ENCODE data around the gene MAPKBP1. TPM values are rescaled to one million over a fixed set of nuclear protein-coding genes. Genes with fewer than 3 reads are reported as not detected.

Gene MAPKBP1
- polyA plus RNA-seq, 5 donors = 18.2 to 22.7 (median 20.5) TPM

DNA sequence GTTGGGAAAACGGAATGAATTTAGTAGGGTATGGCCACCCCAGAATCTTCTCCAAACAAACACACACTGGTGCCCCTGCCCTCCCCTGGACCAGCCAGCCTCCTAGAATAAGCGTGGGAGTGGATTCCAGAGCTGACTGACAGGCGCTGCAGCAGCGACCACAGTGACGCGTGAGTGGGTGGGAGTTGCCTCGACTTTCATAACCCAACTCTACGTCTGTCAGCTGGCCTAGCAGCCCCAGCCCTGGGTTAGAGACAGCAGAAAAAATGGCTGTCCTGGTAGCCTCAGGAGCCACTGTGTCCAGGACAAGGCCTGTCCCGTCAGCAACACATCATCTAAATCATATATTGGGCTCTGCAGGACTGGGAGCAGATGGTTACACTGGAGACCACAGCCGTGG, 74.3 kb downstream of the MAPKBP1 start:
- no peak for DNase-seq

DNA sequence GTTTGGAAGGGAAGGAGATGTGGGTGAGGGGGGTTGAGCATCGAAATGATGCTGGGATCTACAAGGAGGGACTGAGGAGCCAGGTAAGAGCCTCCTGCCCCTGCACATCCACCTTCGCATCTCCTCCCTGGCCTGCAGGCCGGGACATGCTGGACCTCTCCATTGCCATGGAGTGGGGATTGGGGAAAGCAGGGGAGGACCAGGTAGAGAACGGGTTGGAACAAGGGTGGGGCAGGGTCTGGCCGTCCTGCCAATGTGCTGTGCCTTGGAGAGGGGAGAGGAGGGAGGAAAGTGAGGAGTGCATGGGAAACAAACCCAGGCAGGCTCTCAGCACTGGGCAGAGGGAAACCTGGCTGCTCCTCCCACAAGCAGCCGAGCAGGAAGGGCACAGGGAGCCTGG, 74.9 kb downstream of the MAPKBP1 start:
- DNase-seq = no peak

DNA sequence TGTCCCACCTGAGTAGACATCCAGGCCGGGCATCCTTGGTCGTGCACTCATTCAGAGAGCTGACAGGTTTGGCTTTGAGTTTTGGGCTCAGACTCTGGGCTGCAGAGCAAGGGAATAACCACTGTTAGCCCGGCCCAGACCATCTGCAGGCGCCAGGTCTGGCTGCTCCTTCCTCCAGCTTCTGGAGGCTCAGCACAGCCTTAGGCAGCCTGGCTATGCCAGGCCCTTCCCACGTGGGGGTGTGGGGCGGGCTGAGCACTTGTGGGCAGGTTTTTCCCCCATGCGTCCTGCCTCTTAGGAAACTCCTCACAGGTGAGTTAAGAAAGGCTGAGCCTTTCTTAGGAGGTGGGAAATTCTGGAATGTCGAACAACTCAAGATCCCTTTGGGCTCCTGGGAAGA, 75.6 kb downstream of the MAPKBP1 start:
- no peak for DNase-seq

DNA sequence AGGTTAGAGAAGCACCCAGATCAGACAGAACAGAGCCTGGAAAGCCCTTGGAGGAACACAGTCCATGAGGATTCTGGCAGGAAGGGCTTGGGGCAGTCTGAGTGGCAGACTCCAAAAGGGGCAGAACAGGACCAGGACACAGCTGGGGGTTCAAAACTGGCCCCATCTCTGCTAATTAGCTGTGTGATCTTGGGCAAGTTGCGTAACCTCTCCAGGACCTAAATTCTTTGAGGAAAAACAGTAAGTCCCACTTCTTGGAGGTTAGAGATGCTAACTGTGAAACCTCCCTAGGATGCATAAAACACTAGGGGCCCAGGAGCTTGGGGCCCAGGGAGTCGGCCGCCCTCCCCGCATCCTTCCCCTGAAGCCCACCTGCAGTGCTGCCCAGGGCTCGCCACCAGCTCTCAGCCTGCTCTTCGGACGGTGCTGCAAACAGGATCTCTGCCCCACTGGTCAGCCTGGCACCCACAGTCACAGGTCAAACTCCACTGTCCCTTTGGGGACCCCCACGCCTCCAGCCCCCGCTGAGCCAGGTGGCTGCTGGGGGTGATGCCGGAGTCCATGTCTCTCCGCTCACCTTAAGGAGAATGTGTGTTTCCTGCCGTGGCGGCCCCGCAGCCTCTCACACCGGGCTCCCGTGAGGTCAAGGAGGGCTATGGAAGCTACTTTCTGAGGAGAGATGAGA, 76.3 kb downstream of the MAPKBP1 start:
- no peak for DNase-seq

DNA sequence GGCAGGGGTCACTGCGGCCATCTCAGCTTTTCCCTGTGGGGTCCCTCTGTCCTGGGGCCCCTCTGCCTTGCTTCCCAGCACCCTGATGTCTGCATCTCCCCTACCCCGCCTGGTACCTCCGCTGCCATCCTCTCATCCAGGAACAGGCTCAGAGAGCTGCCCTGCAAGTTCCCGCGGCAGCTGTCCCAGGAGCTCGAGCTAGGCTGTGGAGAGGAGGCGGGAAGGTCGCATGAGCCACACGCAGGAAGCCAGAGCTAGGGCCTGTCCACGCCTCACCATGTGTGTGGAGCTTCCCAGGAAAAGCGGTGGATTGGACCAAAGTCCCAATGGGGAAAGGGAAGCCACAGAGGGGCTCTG, 76.9 kb downstream of the MAPKBP1 start:
- no peak for DNase-seq

DNA sequence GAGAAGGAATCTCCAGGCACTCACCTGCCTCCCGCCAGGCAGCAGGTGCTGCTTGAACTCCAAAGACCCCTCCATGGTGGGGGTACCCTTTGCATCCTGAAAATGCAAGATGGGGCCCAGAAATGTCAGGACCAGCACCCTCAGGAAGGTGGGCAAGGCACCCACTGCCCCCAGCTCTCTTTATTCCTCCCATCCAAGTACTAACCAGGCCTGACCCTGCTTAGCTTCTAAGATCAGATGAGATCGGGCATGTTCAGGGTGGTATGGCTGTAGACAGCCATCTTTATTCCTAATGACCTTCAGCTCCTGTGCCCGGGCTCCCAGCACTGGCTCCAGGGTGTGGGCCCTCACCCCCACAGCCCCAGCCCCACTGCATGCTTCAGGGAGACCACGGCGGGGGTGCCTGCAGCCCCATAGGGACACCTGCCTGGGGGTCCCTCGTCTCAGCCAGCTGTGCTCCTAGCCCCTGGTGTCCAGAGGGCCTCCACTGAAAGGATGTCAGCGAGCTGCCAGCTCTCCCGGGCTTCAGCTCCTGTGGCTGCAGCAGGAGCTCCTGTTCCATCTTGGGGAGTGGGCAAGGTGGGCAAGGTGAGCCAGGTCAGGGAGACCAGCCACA, 77.6 kb downstream of the MAPKBP1 start:
- no peak for DNase-seq

DNA sequence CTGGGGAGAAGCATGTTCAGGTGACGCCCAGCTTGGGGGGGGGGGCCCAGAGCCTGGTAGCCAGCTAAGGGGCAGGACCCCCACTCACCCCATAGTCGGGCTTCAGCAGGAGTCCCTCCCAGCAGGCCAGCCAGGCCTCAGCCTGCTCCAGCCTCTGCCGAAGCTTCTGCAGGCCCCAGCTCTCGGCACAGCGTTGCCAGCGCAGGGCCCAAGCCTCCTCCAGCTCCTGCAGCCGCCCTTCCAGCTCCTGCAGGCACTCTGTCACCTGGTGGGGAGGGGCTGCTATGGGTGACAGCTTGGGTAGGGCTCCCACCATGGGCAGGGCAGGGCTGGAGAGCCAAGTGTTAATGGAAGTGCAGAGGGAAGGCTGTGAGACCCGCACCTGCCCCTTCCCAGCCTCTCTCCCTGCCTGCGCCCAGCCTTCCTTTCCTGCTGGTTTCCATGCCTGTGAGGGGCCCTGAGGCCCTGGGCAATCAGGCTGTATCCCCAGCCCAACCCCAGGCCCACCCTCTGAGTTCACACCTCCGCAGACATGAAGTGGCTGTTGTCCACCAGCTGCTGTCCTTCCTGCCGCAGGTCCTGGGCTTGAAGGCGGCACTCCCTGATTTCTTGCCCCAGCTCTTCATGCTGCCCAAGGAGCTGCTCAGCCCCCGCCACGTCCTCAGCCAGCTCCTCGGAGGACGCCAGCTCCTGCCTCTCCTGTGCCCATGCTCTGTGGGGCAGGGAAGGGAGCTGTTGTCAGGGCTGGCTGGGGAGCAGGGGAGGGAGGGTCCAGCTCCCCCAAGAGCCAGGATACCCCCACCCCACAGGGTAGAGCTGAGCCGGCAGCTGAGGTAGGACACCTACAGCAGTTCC, 78.7 kb downstream of the MAPKBP1 start:
- DNase-seq = no peak

DNA sequence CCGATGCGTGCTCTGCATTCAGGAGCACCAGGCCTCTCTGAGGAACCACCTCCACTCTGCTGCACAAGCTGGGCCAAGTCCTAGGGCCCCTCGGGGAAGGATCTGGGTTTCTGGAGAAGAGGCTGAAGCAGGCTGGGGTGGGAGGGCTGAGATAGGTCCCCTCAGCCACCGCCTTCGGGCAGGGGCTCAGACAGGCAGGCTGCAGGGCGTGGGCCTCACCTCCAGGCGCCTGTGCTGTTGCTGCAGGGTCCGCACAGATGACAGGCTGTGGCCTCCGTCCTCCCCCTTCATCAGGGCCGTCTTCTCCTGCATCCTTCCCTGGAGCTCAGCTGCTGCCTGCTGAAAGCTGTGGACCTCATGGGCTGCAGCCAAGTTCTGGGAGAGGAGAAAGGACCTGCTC, 79.5 kb downstream of the MAPKBP1 start:
- no peak for DNase-seq

DNA sequence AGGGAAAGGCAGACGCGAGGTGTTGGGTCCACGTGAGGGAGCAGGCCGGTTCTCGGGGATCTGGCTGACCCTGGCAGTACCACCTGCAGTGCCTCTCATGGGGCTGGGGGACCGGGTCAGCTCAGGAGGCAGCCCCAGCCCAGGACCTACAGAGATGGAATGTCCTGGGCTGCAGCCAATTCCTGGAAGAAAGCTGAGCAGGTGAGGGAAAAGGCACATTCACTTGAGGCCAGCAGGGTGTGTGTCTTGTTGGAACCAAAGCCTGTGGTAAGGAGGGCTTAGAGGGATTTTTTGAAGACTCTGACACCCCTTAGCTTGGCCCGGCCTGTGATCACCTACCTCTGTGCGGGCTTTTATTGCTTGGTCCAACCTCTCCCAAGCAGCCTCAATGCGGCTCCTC, 80.2 kb downstream of the MAPKBP1 start:
- no peak for DNase-seq

DNA sequence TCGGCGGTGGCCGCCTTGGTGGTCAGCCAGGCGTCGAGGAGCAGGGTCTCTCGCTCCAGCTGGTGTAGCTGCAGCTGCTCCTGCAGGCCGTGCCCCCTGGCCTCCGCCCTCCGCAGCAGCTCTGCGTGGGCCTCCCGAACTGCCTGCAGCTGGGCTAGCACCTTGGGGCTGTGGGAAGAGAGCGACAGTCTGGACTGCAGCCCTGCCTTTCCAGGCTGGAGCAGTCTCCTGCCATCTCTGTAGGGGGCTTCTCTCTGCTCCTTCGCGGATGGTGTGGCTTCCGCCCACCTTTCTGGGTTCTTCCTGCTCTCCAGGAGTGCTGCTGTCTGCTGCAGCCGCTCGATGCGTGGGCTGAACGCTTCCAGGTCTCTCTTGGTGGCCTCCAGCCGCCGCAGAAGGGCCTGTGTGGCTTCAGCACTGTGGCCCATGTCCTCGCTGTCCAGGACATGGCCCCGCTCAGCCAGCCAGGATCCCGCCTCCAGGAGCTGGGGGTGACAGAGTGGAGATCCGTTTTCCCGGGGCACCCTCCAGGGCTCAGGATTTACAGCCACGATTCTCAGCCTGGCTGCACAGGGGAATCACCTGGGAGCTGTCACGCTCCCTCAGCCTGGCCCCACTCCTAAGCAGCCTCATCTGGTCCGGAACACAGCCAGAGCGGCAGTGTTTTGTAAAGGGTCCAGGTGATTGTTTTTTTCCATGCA, 81.1 kb downstream of the MAPKBP1 start:
- DNase-seq = no peak

DNA sequence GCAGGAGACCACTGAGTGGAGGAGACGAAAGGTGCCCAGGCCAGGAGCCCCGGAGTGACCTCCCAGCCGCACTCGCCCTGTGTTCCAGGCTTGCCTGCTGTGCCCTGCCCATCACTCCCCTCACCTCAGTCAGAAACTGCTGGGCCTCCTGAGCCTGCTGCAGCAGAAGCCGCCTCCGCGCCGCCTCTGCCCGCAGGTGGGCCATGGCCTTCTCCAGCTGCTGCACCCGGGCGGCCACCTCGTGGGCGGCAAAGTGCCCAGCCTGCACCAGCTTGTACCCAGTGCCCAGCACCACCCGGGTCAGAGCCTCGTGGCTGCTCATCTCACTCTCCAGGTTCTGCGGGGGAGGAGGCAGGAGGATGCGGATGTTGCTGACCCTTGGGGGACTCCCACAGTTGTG, 82.0 kb downstream of the MAPKBP1 start:
- no peak for DNase-seq

DNA sequence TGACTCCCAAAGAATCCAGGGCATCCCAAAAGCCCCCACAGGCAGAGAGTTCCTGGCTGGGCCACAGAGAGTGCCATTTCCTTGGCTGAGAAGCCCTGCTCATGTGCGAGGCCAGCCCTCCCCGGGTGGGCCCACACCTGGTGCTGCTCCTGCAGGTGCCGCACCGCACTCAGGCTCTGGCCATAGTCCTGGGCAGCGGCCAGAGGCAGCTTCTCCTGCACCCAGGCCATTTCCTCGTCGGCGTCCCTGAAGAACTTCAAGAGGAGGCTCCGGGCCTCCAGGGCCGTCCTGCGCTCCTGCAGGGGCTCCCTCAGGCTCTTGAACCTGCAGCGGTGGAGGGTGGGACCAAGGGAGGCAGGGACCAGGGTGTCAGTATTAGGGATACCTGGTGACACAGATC, 82.4 kb downstream of the MAPKBP1 start:
- DNase-seq = no peak

DNA sequence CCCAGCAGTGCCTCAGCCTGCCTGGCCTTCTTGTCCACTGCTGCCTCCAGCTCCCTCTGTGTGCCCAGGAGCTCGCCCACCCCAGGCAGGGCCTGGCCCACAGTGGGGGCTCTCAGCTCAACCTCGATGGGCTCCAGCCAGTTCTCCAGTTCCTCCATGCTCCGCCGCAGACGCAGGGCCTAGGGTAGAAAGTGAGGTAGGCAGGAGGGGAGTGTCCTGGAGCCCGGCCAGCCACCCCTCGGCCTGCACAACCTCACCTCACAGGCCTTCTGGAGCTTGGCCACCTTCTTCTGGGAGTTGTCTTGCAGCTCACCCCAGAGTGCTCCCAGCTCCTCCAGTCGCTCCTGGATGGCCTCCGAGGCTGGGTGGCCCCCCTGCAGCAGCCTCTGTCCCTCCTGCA, 83.0 kb downstream of the MAPKBP1 start:
- DNase-seq = no peak

DNA sequence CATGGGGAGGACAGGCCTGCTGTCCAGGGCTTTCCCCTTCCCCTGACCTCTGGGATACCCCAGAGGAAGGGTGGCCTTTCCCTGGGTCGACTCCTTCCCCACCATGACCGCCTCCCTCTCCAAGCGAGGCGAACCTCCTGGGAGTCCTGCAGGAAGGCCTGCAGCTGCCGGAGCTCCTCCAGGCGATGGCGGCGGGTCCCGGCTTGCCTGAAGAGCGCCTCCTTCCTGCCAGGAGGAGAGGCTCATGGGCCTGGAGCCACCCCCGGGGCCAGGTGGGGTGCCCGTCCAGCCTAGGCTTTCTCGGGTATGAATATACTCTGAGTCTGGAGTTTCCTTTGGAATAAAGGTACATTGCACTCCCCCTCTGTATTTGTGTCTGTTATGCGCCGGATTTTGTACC, 84.5 kb downstream of the MAPKBP1 start:
- DNase-seq = no peak

DNA sequence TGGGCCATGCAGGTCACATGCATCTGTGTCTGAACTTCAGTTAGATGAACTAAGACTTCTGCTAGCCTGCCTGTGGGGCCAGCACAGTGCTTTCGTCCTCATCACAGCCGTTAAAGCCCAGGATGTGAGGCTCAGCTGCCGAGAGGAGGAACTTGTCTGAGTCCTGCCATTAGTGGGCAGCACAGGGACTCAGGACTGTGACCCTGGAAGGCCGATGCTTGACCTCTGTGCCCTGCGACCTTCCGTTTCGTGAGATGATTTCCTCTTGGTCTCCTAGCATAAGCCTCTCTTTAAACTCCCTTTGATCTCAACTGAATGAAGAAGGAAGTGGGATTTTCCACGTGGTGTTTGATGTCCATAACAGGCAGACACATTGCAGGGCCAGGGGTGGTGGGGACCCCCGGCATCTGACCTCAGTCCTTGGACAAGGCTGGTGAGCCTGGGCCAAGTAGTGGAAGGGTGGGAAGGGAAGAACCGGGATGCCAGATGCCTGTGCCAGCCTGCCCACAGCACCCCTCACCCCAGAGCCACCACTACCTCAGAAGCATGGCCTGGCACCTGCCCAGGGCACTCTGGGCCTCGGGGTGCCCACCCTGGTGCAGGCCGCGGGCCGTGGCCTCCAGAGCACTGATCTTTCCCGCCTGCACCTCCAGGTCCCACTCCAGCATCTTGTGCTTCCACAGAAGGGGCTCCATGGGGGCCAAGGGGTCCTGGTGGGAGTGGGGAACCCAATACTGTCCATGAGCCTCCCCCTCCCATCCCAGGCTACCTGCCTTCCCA, 86.0 kb downstream of the MAPKBP1 start:
- DNase-seq = no peak

DNA sequence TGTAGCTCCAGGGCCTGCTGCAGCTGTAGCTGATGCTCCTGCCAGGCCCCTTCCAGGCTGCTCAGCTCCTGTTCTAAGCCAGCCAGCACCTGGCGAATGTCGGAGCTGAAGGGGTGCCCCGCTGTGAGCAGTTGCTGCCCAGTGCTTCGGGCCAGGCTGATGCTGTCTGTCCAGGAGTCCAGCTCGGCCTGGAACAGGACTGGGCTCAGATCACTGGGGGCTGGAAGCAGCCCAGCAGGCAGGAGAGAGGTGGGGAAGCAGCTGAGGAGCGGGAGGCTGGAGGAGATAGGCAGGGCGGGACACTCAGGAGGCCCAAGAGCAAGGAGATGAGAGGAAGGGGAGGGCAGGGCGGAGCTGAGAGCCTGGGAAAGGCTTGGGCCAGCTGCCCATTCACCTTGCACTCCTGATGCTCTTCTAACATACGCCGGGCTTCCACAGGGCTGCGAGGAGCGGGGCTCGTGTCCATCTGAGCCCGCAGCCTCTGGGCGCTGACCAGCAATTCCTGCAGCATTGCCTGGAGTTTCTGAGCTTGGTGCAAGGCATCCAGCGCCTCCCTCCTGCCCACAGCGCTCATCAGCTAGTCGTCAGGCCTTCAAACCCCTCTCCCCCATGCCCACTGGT, 87.6 kb downstream of the MAPKBP1 start:
- DNase-seq = no peak

DNA sequence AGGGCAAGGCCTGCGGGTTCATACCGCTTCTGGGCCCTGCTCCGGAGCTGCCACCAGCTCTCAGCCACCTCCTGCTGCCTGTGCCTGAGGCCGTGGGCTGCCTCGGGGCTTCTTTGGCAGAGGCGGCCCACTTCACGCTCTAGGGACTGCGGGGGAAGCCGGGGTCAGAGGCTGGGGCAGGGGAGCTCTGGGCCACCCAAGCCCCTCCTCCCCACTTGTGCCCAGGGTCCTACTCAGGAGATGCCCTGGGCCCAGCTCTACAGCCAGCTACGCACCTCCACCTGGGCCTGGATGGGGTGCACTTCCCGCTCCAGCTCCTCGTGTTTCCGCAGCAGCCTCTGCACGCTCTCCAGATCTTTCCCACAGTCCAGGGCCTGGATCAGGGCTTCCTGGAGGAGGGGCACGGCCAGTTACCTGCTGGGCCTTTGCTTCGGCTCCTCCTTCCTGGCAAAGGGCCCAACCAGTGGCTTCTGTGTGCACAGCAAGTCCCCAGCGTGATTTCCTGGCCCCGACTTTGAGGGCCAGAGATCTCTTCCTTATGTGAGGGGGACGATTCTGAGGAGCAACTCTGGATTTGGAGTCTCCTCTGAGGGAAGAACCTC, 88.3 kb downstream of the MAPKBP1 start:
- DNase-seq = no peak

DNA sequence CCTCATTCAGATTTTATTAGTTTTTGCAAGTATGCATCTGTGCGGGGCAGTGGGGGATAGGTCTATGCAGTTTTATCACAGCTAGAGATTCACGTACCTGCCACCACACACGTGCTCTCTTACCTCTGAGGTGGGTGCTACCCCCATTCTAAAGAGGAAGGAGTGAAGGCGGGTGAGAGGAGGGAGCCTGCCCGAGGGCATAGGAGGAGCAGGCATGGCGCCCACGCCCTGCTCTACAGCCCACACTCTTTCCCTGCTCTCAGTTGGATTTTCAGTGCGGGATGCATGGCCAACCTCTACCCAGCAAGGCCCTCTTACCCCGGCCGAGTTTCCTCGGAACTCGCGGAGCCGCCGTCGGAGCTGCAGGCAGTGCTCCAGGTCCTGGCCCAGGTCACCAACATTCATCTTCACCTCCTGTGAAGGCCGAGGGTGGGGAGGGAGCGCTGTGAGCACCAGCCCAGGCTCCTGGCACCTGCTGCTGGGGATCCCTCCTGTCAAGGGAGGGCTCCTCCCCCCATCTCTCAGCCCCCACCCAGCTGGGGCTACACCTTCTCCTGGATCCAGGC, 91.3 kb downstream of the MAPKBP1 start:
- DNase-seq = no peak

DNA sequence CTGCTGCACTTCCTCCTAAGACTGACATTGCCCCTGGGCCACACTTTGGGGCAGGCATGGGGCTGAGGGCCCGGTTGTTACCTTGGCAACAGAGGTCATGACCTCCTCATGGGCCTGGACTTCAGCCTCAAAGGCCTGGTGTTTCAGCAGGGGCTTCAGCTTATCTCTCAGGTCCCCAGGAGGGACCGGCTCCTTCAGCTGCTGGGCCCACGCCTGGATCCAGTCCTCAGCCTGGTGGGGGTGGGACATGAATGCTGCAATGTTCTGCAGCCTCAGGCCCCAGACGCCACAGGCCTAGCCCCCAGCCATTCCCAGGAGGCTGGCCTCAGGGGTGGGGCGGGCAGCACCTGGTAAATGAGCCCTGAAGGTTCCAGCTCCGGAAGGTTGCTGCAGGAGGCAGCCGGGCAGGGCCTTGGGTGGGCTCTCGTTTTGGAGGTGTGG, 92.0 kb downstream of the MAPKBP1 start:
- DNase-seq = no peak

DNA sequence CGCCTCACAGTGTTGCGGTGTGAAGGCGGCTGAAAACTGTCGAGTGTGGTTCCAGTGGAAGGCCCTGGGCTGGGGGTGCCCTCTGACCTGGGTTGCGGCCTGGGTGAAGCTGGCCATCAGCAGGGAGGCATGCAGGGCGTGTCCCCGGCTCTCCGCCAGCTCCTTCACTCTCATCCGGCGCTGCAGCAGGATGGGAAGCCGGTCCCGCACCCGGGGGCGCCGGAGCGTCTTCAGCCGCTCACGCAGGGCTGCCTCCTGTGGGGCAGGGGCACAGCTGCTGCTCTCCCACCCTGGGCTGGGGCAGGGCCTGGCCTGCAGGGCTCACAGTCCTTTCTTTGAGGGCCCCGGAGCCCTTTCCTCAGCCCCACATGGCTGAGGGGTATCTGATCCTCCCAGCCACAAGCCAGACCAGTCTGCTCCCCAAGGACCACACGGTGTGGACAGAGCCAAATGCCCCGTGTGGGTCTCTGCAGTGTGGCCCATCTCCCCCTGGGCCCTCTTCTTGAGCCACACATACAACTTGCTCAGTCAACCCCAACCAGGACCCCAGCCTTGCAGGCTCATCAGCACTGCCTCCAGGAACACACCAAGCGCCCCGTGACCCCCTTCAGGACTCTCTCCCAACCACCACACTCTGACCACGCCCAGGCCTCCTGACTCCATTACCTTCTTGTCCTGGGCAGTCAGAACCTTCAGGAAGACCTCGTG, 92.7 kb downstream of the MAPKBP1 start:
- DNase-seq = no peak
